ENCODE measurements around the gene ALKBH1.

Gene ALKBH1

DNA sequence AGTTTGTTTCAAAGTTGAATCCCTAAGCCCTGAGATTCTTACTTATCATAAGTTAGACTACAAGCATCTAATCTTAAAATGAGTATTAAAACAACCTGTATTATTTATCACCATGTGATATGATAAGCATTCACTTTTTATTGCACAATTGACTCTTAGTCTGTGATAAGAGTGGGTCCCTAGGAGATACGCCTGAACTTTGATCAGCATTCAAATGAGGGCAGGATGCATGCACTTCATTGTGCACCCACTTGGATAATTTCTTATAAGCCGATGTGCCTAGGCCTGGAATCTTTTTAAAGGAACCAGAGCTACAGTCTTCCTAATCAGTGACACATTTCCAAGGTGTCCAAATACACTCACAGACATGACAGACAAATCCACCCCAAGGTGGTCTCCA lies 60.0 kb downstream of the ALKBH1 start:
- TF ChIP-seq GATA3 (IDR thresholded peaks at IDR 0.05; ENCODE audit: low read depth, low read length): no peak

DNA sequence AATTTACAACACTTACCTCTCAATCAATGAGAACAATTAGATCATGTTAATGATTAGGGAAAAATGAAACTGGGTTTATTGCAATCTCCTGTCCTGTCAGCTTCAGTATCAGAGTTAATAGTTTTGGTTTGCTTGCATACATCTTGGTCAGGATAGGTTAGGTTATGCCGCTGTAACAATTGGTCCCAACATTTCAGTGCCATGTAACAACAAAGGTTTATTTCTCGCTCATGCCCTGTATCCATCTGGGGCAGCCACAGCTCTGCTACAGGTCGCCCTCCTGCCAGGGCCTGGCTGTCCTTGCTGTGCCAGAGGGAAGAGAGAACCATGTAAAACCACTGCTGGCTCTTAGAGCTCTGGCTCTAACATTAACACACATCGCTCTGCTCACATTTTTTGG lies 60.9 kb downstream of the ALKBH1 start:
- no peak for TF ChIP-seq GATA2 (IDR thresholded peaks at IDR 0.05; ENCODE audit: low read depth, low read length)
- no peak for TF ChIP-seq GATA3 (IDR thresholded peaks at IDR 0.05; ENCODE audit: low read depth, low read length)

DNA sequence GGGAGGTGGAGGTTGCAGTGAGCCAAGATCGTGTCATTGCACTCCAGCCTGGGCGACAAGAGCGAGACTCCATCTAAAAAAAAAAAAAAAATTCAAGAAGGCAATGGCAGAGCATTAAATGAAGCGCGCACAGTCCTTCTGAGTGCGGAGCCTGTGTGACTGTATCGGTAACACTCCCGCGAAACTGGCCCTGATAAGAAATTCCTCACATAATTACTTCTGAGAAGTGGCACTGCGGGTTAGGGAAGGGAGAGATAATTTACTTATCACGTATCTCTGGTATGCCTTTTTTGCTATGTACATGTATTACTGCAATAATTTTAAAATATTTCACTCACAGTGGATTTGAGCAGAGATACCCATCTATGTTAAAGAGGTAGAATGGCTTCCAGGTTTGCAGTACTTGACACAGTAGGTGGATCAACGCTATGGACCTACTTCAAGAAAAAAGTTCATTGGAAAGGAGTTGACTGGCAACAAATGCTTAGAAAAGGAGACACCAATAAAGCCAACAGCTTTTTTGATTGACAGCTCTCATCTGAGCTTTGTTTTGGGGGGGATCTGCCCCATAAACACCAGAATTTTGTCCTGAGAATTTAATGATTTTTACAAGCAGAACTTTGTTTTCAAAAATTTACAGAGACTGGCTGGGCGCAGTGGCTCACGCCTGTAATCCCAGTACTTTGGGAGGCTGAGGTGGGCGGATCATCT lies 62.1 kb downstream of the ALKBH1 start:
- TF ChIP-seq GATA2 (IDR thresholded peaks at IDR 0.05; ENCODE audit: low read depth, low read length): no peak
- TF ChIP-seq GATA3 (IDR thresholded peaks at IDR 0.05; ENCODE audit: low read depth, low read length): no peak

DNA sequence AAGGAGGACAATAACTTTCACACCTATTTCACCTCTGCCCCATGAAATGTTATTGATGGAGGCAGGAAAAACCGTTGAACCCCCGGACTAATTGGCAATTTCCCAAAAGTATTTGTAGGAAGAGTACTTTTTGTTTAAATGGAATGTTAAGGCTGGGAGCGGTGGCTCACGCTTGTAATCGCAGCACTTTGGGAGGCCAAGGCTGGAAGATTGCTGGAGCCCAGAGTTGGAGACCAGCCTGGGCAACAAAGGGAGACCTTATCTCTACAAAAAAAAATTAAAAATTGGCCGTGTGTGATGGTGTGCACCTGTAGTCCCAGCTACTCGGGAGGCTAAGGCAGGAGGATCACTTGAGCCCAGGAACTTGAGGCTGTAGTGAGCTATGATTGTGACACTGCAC lies 65.4 kb downstream of the ALKBH1 start:
- TF ChIP-seq GATA3 (IDR thresholded peaks at IDR 0.05; ENCODE audit: low read depth, low read length): no peak
- TF ChIP-seq GATA2 (IDR thresholded peaks at IDR 0.05; ENCODE audit: low read depth, low read length): no peak

DNA sequence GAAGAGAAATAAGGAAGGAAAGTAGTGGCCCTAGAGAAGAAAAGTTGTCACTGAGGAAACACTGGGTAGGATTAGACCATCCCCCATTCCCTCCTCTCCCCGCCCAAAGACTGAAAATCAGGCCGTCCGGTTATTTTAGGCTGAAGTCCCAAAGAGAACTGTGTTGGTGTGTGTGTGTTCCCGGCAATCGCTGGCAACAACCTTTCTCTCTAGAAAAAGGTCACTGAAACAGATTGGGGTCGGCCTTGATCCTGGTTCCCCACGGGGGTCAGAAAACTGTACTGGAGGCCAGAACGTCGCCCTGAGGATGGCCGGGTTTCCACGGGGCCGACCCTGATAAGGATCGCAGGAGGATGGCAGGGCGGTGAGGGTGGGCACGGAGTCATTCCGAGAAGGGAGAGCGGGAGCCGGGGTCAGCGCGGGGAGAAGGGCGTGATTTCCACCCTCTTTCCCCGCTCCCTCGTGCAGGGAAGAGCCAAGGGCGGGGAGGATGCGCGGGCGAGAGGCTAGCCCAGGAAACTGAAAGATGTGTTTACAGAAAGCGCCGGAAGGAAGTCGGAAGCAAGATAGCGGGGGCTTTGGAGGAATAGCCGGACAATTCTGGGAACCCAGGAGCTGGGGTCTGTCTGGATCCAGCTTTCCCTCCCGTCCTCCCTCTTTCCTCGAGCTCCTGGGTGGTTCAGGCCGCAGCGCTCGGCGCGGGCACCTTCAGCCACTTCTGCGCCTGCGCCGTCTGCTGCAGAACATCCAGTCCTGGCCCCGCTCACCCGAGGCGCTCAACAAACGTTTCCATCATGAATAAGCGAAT lies 66.1 kb downstream of the ALKBH1 start:
- TF ChIP-seq GATA3 (IDR thresholded peaks at IDR 0.05; ENCODE audit: low read depth, low read length): no peak
- no peak for TF ChIP-seq GATA2 (IDR thresholded peaks at IDR 0.05; ENCODE audit: low read depth, low read length)

DNA sequence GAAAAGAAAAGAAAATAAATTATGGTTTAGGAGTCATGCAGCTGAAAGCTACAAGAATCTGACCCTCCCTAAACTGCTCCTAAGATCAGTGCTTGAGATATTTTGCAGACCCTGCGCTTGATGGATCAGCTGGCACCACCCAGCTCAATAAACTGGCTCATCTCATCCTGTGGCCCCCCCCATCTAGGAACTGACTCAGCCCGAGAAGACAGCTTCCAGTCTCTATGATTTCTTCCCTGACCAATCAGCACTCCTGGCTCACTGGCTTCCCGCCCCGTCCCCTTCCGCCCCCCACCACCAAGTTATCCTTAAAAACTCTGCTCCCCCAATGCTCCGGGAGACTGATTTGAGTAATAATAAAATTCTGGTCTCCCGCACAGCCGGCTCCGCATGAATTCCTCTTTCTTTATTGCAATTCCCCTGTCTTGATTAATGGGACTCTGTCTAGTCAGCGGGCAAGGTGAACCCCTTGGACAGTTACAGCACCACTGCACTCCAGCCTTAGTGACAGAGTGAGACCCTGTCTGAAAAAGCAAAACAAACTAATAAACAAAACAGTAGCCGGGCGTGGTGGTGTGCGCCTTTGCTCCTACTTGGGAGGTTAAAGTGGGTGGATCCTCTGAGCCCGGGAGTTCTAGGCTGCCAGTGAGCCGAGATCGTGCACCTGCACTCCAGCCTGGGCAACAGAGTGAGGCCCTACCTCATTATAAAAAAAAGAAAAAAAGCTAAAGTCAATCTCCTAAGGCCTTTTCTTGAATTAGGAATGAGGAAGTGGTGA lies 66.9 kb downstream of the ALKBH1 start:
- TF ChIP-seq GATA3 (IDR thresholded peaks at IDR 0.05; ENCODE audit: low read depth, low read length) (no peak), GATA2 (IDR thresholded peaks at IDR 0.05; ENCODE audit: low read depth, low read length) (no peak)

DNA sequence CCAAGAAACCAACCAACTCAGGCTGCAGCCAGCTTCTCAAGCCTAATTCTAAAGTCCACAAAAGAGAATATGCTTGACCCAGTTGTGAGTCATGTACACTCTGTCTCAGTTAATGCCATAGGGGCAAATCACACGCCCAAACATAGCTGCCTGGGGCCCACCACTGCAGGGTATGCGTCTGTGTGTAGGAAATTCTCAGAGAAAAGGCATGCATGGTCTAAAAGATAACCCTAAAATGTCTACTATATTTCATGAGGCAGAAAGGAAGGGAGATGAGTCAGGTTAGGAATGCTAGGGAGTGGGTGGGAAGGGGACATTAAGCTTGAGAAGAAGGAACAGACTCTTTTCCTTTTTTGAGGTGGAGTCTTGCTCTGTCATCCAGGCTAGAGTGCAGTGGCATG lies 69.1 kb downstream of the ALKBH1 start:
- TF ChIP-seq GATA3 (IDR thresholded peaks at IDR 0.05; ENCODE audit: low read depth, low read length): no peak
- no peak for TF ChIP-seq GATA2 (IDR thresholded peaks at IDR 0.05; ENCODE audit: low read depth, low read length)

DNA sequence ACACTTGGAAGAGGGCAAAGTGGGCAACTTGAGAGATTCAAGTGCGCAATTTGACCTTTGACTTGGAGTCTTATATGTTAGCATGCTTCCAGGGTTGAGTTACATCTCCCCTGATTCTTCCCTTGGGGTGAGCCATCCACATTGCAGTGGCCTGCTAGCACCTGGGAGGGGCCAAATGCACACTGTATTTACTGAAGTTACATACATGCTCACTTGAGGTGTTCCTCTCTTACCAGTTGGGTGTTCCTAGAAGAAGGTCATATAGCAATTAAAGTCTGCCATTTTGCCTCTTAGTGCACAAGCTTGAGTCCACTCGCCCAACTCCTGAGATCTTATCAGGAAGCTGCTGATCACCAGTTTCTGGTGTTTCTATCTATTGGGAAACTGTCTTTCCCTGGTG lies 77.7 kb downstream of the ALKBH1 start:
- TF ChIP-seq GATA3 (IDR thresholded peaks at IDR 0.05; ENCODE audit: low read depth, low read length) (no peak), GATA2 (IDR thresholded peaks at IDR 0.05; ENCODE audit: low read depth, low read length) (no peak)

DNA sequence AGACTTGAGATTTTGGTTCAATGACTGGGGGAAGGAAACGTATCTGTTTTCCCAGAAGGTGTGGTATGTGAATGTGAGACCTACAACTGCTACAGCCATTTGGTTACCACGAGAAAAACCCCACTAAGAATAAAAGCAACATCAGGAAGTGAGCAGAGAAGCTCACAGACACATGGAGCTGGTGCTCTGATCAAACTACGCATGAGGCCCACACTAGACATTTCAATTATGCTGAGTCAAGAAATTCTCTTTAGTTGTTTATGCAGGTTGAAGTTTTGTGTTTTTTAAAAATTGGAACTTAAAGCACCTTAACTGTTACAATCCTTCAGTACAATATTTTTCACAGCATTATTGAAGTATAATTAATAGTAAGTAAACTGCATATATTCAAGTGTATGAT lies 82.5 kb downstream of the ALKBH1 start:
- TF ChIP-seq GATA2 (IDR thresholded peaks at IDR 0.05; ENCODE audit: low read depth, low read length) (no peak), GATA3 (IDR thresholded peaks at IDR 0.05; ENCODE audit: low read depth, low read length) (no peak)

DNA sequence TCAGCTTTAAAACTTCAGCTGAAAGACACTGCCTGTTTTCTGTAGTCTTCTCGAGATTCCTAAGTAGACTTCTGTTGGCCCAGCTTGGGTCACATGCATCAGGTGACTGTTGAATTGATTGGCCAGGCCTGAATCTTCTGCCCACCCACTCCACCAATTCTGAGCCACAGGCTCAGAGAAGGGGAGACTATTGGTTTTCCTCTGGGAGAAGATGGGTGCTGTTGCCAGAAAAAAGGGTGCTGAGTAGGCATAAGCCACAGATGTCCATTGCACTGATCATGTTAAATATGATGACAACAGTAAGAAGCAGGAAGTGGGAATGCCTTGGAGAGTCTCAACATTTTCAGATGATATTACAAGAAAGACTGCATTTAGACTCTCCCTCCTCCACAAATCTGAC lies 84.6 kb downstream of the ALKBH1 start:
- TF ChIP-seq GATA2 (IDR thresholded peaks at IDR 0.05; ENCODE audit: low read depth, low read length) (no peak), GATA3 (IDR thresholded peaks at IDR 0.05; ENCODE audit: low read depth, low read length) (no peak)
